HCT116 (cell line): ENCODE measurements around the gene LTBP1. TPM values are rescaled to one million over a fixed set of nuclear protein-coding genes. Genes with fewer than 3 reads are reported as not detected.

Source experiments
- ATAC-seq: fragments of 200-7000 bp; cut with Tn5 transposase; 2 replicates; pipeline ENCODE4 v1.9.1; 2020; ENCODE audit warnings: mild to moderate bottlenecking, moderate library complexity
- BruUV-seq: library from RNA; stranded (reverse); fragments of 400-500 nt; replicated peaks from 2 replicates; lab custom pipeline; 2021; lab: Mats Ljungman, UMichigan
- CTCF ChIA-PET: fragments of 300-600 bp; sonication (Branson Sonifier 250); formaldehyde crosslinking; loops from one replicate; lab custom pipeline; 2021; ENCODE audit warnings: antibody characterized with exemption; lab: Charles Lee
- POLR2A ChIA-PET: fragments of 300-600, 350-600 bp; sonication (Branson Sonifier 250); formaldehyde crosslinking; loops from one replicate; lab custom pipeline; 2021; ENCODE audit warnings: antibody characterized with exemption; lab: Charles Lee
- RAD21 ChIA-PET, 2 experiments: fragments of 300-600 bp; sonication (Branson Sonifier 250); formaldehyde crosslinking; loops; one replicate each; lab custom pipeline; 2023; ENCODE audit warnings: low total read pairs in 2 of 2; ENCODE audit not compliant: uncharacterized antibody in 2 of 2, unreplicated experiment in 2 of 2, low non-redundant PET in 1 of 2; lab: Charles Lee
- DNase-seq: peaks from one replicate; pipeline ENCODE4 v3.0.0-alpha.2; 2010; ENCODE audit warnings: low read depth, low spot score
- H2AFZ ChIP-seq: fragments of 200-600 bp; shearing (Covaris generic), sonication (generic); 2 replicates; pipeline ENCODE4 v1.6.1; 2017; ENCODE audit warnings: low read depth, mixed run types, mixed read lengths, antibody characterized with exemption, low read length; ENCODE audit not compliant: poor library complexity, severe bottlenecking
- H3K27ac ChIP-seq: 2 replicates; pipeline ENCODE4 v1.5.1; 2012; ENCODE audit warnings: low read depth, low read length
- H3K27me3 ChIP-seq: fragments of 200-600 bp; sonication (generic); 2 replicates; pipeline ENCODE4 v1.6.1; 2016; ENCODE audit warnings: mixed run types, low read length, mixed read lengths; ENCODE audit not compliant: insufficient read depth
- H3K36me3 ChIP-seq, 2 experiments: fragments of 200-500 bp in 1 of 2; fragments of 200-600 bp in 1 of 2; sonication (Bioruptor generic) in 1 of 2; sonication (generic) in 1 of 2; 2 replicates each; pipeline versions ENCODE4 v1.5.1 to v1.6.1; 2014 to 2016; ENCODE audit warnings: low read length in 2 of 2, inconsistent platforms in 1 of 2, mixed read lengths in 1 of 2, mixed run types in 1 of 2; ENCODE audit not compliant: insufficient read depth in 2 of 2, control insufficient read depth in 1 of 2
- H3K4me1 ChIP-seq, 2 experiments: fragments of 200-600 bp in 1 of 2; sonication (generic) in 1 of 2; 2 replicates each; pipeline versions ENCODE4 v1.5.1 to v1.6.1; 2012 to 2017; ENCODE audit warnings: low read length in 2 of 2, inconsistent platforms in 1 of 2, mild to moderate bottlenecking in 1 of 2, mixed read lengths in 1 of 2, mixed run types in 1 of 2, moderate library complexity in 1 of 2; ENCODE audit not compliant: insufficient read depth in 2 of 2, control insufficient read depth in 1 of 2
- H3K4me2 ChIP-seq: fragments of 200-600 bp; sonication (generic); 2 replicates; pipeline ENCODE4 v1.6.1; 2017; ENCODE audit warnings: mixed run types, low read length, mixed read lengths
- H3K4me3 ChIP-seq, 2 experiments: fragments of 200-600 bp in 1 of 2; sonication (generic) in 1 of 2; replicated peaks in 1 of 2; 2 replicates each; pipeline ENCODE4 v1.5.1; 2011 to 2016; ENCODE audit warnings: low read length in 2 of 2, control low read depth in 1 of 2, low read depth in 1 of 2, mild to moderate bottlenecking in 1 of 2, mixed read lengths in 1 of 2, mixed run types in 1 of 2
- H3K79me2 ChIP-seq: fragments of 200-600 bp; sonication (generic); 2 replicates; pipeline ENCODE4 v1.6.1; 2017; ENCODE audit warnings: mild to moderate bottlenecking, mixed run types, low read length, moderate library complexity, mixed read lengths; ENCODE audit not compliant: insufficient read depth
- H3K9ac ChIP-seq: fragments of 200-600 bp; sonication (generic); 2 replicates; pipeline ENCODE4 v1.6.1; 2016; ENCODE audit warnings: low read length, mixed read lengths
- H3K9me2 ChIP-seq: fragments of 200-600 bp; sonication (generic), shearing (Covaris generic); 2 replicates; pipeline ENCODE4 v1.6.1; 2017; ENCODE audit warnings: mixed run types, mild to moderate bottlenecking, moderate library complexity; ENCODE audit not compliant: insufficient read depth
- H3K9me3 ChIP-seq, 2 experiments: fragments of 200-500 bp in 1 of 2; fragments of 200-600 bp in 1 of 2; sonication (Bioruptor generic) in 1 of 2; sonication (generic) in 1 of 2; 2 replicates each; pipeline ENCODE4 v1.6.1; 2014 to 2017; ENCODE audit warnings: low read length in 2 of 2, mixed read lengths in 2 of 2, inconsistent platforms in 1 of 2, low read depth in 1 of 2, mild to moderate bottlenecking in 1 of 2, mixed run types in 1 of 2, moderate library complexity in 1 of 2; ENCODE audit not compliant: control insufficient read depth in 1 of 2, insufficient read depth in 1 of 2
- H4K20me1 ChIP-seq: fragments of 200-600 bp; sonication (generic), shearing (Covaris generic); 2 replicates; pipeline ENCODE4 v1.6.1; 2017; ENCODE audit warnings: mixed run types, mild to moderate bottlenecking, moderate library complexity; ENCODE audit not compliant: insufficient read depth
- CTCF ChIP-seq, 3 experiments: fragments of 200-600 bp in 1 of 3; sonication (generic) in 1 of 3; IDR thresholded peaks in 2 of 3; conservative IDR thresholded peaks in 1 of 3; 2 replicates each; pipeline ENCODE4 v1.5.1; 2012 to 2017; ENCODE audit warnings: low read depth in 2 of 3, low read length in 2 of 3, antibody characterized with exemption in 1 of 3, borderline replicate concordance in 1 of 3, control low read depth in 1 of 3, mild to moderate bottlenecking in 1 of 3, mixed read lengths in 1 of 3, mixed run types in 1 of 3, moderate library complexity in 1 of 3; ENCODE audit not compliant: insufficient read depth in 1 of 3
- EGR1 ChIP-seq: IDR thresholded peaks from 2 replicates; pipeline ENCODE4 v1.6.1; 2012; ENCODE audit warnings: low read depth
- EZH2phosphoT487 ChIP-seq: fragments of 200-600 bp; IDR thresholded peaks from 2 replicates; pipeline ENCODE4 v1.6.1; 2018; ENCODE audit warnings: antibody characterized with exemption, borderline replicate concordance
- SIN3A ChIP-seq: IDR thresholded peaks from 2 replicates; pipeline ENCODE4 v1.6.1; 2012; ENCODE audit warnings: low read depth
- ZNF274 ChIP-seq: fragments of 200-500 bp; sonication (Bioruptor generic); IDR thresholded peaks from 2 replicates; pipeline ENCODE4 v1.6.1; 2014; ENCODE audit warnings: mild to moderate bottlenecking, low read depth, low read length, inconsistent platforms
- intact Hi-C: fragments of 100-400 bp; cut with micrococcal nuclease; formaldehyde crosslinking; loops from 2 replicates; pipeline ENCODE4 v1.10.0; 2022
- total RNA-seq: library from RNA; stranded (reverse); gene quantifications from one replicate; pipeline ENCODE4 v1.2.1, GENCODE V29; 2021; ENCODE audit not compliant: unreplicated experiment
- TF ChIP-seq, protein P1 (sequence below): IDR thresholded peaks from 2 replicates; pipeline ENCODE4 v1.6.1; 2011; ENCODE audit warnings: mild to moderate bottlenecking, low read length, moderate library complexity; ENCODE audit not compliant: insufficient replicate concordance; ENCODE audit errors: extremely low read depth

LTBP1 gene
- total RNA-seq, 1 experiment from 2014 or later, result 5.1 TPM

DNA sequence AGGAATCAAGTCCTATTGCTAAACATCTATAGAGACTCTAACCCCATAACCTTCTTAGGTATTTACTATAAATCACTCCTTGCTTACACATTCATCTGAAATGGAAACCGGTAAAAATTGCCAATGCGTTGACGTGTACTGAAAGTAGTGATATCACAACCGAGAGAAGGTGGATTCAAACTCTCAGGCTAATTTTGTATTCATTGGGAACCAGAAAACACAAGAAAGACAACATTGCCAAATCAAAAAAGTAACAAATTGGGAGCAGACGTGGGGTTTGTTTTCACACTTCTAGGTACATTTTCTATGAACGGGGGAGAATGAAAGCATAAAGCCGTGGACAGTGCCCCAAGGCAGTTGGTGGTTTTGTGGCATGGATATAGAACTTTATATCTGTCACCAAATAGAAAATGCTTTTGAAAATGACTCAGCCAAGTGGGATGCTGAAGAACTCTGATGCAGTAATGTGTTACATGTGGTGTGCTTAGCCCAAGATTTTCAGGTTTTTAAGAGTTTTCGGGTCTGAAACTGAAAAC is 374.6 kb downstream of the LTBP1 start:
- no peak overlapping the region for H2AFZ ChIP-seq
- no peak for ATAC-seq
- RAD21 ChIA-PET, result no interaction called here

More for the DNA sequence above, 374.6 kb downstream of the LTBP1 start:
- Histone ChIP-seq H3K4me2 (no peak overlapping the region), H3K4me1 (no peaks in the 10 kb centered on the region), H3K9me2 (no peaks in the 10 kb centered on the region), H3K27me3 (no peaks in the 10 kb centered on the region), H3K36me3 (no peaks in the 10 kb centered on the region), H3K79me2 (no peaks in the 10 kb centered on the region), H3K27ac (no peak overlapping the region), H3K9me3 (no peaks in the 10 kb centered on the region), H4K20me1 (no peaks in the 10 kb centered on the region), H3K9ac (no peak overlapping the region), H3K4me3 (no peak overlapping the region)
- TF ChIP-seq ZNF274 (no peak), SIN3A (no peak), EZH2phosphoT487 (no peak), EGR1 (no peak), CTCF (IDR thresholded peaks at IDR 0.05 in 2 of 3, conservative IDR thresholded peaks at IDR 0.05 in 1 of 3; ENCODE audit: borderline replicate concordance in 1 of 3, insufficient read depth in 1 of 3, low read depth in 2 of 3, low read length in 2 of 3) (no peak)
- TF ChIP-seq, protein P1, sequence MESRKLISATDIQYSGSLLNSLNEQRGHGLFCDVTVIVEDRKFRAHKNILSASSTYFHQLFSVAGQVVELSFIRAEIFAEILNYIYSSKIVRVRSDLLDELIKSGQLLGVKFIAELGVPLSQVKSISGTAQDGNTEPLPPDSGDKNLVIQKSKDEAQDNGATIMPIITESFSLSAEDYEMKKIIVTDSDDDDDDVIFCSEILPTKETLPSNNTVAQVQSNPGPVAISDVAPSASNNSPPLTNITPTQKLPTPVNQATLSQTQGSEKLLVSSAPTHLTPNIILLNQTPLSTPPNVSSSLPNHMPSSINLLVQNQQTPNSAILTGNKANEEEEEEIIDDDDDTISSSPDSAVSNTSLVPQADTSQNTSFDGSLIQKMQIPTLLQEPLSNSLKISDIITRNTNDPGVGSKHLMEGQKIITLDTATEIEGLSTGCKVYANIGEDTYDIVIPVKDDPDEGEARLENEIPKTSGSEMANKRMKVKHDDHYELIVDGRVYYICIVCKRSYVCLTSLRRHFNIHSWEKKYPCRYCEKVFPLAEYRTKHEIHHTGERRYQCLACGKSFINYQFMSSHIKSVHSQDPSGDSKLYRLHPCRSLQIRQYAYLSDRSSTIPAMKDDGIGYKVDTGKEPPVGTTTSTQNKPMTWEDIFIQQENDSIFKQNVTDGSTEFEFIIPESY, result no peak
- DNase-seq, result no peak
- no TSS peak for BruUV-seq
- POLR2A ChIA-PET, result no interaction called here
- intact Hi-C loops, result no loop called here
- CTCF ChIA-PET, result no interaction called here
